ENCODE data around the gene RUSC2.

DNA sequence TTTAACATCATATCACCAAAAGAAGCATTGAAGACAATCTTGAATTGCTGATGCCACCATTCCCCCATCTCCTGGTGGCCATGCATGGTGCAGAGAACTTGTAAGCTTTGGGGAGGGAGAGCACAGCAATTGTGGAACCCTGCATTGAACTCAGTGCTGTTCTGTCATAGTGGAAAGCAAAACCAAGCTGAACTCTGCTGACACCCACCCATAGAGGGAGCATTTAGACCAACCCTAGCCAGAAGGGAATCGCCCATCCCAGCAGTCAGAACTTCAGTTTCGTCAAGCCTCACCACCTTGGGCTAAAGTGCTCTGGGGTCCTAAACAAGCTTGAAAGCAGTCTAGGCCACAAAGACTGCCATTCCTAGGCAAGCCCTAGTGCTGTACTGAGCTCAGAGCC lies 37.4 kb upstream of the RUSC2 start:
- TF ChIP-seq, protein P1, sequence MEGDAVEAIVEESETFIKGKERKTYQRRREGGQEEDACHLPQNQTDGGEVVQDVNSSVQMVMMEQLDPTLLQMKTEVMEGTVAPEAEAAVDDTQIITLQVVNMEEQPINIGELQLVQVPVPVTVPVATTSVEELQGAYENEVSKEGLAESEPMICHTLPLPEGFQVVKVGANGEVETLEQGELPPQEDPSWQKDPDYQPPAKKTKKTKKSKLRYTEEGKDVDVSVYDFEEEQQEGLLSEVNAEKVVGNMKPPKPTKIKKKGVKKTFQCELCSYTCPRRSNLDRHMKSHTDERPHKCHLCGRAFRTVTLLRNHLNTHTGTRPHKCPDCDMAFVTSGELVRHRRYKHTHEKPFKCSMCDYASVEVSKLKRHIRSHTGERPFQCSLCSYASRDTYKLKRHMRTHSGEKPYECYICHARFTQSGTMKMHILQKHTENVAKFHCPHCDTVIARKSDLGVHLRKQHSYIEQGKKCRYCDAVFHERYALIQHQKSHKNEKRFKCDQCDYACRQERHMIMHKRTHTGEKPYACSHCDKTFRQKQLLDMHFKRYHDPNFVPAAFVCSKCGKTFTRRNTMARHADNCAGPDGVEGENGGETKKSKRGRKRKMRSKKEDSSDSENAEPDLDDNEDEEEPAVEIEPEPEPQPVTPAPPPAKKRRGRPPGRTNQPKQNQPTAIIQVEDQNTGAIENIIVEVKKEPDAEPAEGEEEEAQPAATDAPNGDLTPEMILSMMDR (IDR thresholded peaks at IDR 0.05; ENCODE audit: low read depth, low read length): peak; percentile 20
- TF ChIP-seq, protein P2, sequence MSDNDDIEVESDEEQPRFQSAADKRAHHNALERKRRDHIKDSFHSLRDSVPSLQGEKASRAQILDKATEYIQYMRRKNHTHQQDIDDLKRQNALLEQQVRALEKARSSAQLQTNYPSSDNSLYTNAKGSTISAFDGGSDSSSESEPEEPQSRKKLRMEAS (IDR thresholded peaks at IDR 0.05; ENCODE audit: low read depth, low read length): no peak
- TF ChIP-seq MYC (IDR thresholded peaks at IDR 0.05; ENCODE audit: low read depth, low read length) (no peak), POLR2A (IDR thresholded peaks at IDR 0.05; ENCODE audit: extremely low read depth, insufficient read length) (no peak)

All from NB4 (cell line).